Hepatocyte (in vitro differentiated cells): ENCODE results near the gene ZNF692.

ENCODE experiments used
- CTCF ChIP-seq: fragments of 200-600 bp; sonication (generic); IDR thresholded peaks from 2 replicates; pipeline ENCODE4 v1.5.1; 2016; ENCODE audit warnings: antibody characterized with exemption, mild to moderate bottlenecking; ENCODE audit not compliant: poor library complexity
- EZH2 ChIP-seq: fragments of 200-600 bp; sonication (generic); IDR thresholded peaks from 2 replicates; pipeline ENCODE4 v1.6.1; 2016; ENCODE audit warnings: antibody characterized with exemption, mild to moderate bottlenecking, borderline replicate concordance

- no peak for TF ChIP-seq EZH2
- no peak for TF ChIP-seq CTCF
Measured at GRCh38 chr1:248837045-248837780, 21.7 kb downstream of the ZNF692 start.
